K562 (cell line): ENCODE results near the gene SLX9.

Experiments
- BRCA1 ChIP-seq, 2 experiments: fragments of 450-650 bp in 1 of 2; sonication (generic) in 1 of 2; formaldehyde crosslinking in 1 of 2; IDR thresholded peaks; 2 replicates each; pipeline versions ENCODE4 v1.5.0 to v1.6.1; 2017 to 2020; ENCODE audit warnings: mild to moderate bottlenecking in 1 of 2, missing genetic modification reagents in 1 of 2
- EHMT2 ChIP-seq: fragments of 450-650 bp; IDR thresholded peaks from 2 replicates; pipeline ENCODE4 v1.6.1; 2018; ENCODE audit warnings: antibody characterized with exemption
- EP300 ChIP-seq: IDR thresholded peaks from 2 replicates; pipeline ENCODE4 v1.6.1; 2012; ENCODE audit warnings: low read length, improper control_type of control experiment
- POLR2A ChIP-seq: fragments of 450-650 bp; conservative IDR thresholded peaks from 2 replicates; pipeline ENCODE4 v1.6.1; 2016
- SMARCA5 ChIP-seq: fragments of 450-650 bp; IDR thresholded peaks from 2 replicates; pipeline ENCODE4 v1.6.1; 2016
- SMARCC2 ChIP-seq: fragments of 450-650 bp; IDR thresholded peaks from 2 replicates; pipeline ENCODE4 v1.6.1; 2017; ENCODE audit warnings: antibody characterized with exemption, moderate library complexity, mild to moderate bottlenecking, low read depth
- SRF ChIP-seq, 2 experiments: fragments of 250-450, 450-650 bp in 1 of 2; sonication (Bioruptor Pico) in 1 of 2; sonication (generic) in 1 of 2; formaldehyde crosslinking; IDR thresholded peaks; 2 replicates each; pipeline versions ENCODE4 v1.5.0 to v1.5.1; 2020 to 2022; ENCODE audit warnings: mild to moderate bottlenecking in 1 of 2, missing genetic modification reagents in 1 of 2
- ZFX ChIP-seq: sonication (generic); formaldehyde crosslinking; IDR thresholded peaks from 2 replicates; pipeline ENCODE4 v1.8.0; 2022; ENCODE audit warnings: mild to moderate bottlenecking, missing genetic modification reagents, moderate library complexity
- TF ChIP-seq, protein P1 (sequence below), 2 experiments: fragments of 450-650 bp; IDR thresholded peaks; 2 replicates each; pipeline ENCODE4 v1.6.1; 2016; ENCODE audit warnings: mild to moderate bottlenecking in 2 of 2, borderline replicate concordance in 1 of 2, low read depth in 1 of 2, moderate library complexity in 1 of 2
- TF ChIP-seq, protein P2 (sequence below), 3 experiments: IDR thresholded peaks in 2 of 3; conservative IDR thresholded peaks in 1 of 3; 2 replicates each; pipeline ENCODE4 v1.5.1; 2011 to 2012; ENCODE audit warnings: low read length in 3 of 3, mild to moderate bottlenecking in 3 of 3, control low read depth in 2 of 3, improper control_type of control experiment in 1 of 3, inconsistent platforms in 1 of 3, low read depth in 1 of 3, mixed read lengths in 1 of 3, moderate library complexity in 1 of 3; ENCODE audit not compliant: insufficient read depth in 2 of 3
- TF ChIP-seq, protein P3 (sequence below): sonication (generic); formaldehyde crosslinking; IDR thresholded peaks from 2 replicates; pipeline ENCODE4 v1.8.0; 2022; ENCODE audit warnings: mild to moderate bottlenecking, missing genetic modification reagents
- TF ChIP-seq, protein P4 (sequence below): sonication (generic); formaldehyde crosslinking; IDR thresholded peaks from 2 replicates; pipeline ENCODE4 v1.8.1; 2022; ENCODE audit warnings: missing genetic modification reagents

DNA sequence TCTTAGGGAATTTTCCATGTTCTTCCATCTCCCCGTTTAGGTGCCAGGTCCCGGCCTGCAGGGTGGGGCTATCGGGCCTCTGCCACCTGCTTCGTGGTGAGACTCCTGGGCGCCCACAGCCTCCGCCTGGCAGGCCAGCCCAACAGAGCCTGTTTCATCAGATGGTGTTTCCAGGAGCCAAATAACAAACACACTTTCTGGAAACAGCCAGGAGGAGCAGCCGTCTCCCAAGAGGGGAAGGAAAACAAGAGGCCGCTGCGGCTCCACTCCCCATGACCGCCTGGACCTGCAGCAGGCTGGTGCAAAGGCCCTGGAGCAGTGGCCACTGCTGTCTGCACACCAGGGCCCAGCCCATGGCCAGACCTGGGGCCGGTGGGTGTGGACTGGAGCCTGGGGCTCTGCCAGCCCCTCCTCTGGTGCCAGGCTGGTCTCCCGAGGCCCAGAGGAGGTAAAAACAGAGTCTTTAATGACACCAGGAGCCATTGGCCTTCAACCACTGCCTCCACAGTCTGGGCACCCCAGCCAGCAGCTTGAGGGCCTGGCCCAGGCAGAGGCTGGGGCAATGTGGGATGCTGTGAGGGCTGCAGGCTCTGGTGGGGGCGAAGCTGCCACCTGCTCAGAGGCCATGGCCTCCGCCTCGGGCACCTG lies 55.0 kb downstream of the SLX9 start:
- no peak for TF ChIP-seq SMARCC2
- no peak for TF ChIP-seq BRCA1 (IDR thresholded peaks at IDR 0.05)
- TF ChIP-seq BRCA1 (CRISPR knock-in tag; IDR thresholded peaks at IDR 0.05), result no peak
- TF ChIP-seq SRF (CRISPR knock-in tag; IDR thresholded peaks at IDR 0.05), result no peak
- no peak for TF ChIP-seq ZFX (CRISPR knock-in tag)
- TF ChIP-seq, protein P1, sequence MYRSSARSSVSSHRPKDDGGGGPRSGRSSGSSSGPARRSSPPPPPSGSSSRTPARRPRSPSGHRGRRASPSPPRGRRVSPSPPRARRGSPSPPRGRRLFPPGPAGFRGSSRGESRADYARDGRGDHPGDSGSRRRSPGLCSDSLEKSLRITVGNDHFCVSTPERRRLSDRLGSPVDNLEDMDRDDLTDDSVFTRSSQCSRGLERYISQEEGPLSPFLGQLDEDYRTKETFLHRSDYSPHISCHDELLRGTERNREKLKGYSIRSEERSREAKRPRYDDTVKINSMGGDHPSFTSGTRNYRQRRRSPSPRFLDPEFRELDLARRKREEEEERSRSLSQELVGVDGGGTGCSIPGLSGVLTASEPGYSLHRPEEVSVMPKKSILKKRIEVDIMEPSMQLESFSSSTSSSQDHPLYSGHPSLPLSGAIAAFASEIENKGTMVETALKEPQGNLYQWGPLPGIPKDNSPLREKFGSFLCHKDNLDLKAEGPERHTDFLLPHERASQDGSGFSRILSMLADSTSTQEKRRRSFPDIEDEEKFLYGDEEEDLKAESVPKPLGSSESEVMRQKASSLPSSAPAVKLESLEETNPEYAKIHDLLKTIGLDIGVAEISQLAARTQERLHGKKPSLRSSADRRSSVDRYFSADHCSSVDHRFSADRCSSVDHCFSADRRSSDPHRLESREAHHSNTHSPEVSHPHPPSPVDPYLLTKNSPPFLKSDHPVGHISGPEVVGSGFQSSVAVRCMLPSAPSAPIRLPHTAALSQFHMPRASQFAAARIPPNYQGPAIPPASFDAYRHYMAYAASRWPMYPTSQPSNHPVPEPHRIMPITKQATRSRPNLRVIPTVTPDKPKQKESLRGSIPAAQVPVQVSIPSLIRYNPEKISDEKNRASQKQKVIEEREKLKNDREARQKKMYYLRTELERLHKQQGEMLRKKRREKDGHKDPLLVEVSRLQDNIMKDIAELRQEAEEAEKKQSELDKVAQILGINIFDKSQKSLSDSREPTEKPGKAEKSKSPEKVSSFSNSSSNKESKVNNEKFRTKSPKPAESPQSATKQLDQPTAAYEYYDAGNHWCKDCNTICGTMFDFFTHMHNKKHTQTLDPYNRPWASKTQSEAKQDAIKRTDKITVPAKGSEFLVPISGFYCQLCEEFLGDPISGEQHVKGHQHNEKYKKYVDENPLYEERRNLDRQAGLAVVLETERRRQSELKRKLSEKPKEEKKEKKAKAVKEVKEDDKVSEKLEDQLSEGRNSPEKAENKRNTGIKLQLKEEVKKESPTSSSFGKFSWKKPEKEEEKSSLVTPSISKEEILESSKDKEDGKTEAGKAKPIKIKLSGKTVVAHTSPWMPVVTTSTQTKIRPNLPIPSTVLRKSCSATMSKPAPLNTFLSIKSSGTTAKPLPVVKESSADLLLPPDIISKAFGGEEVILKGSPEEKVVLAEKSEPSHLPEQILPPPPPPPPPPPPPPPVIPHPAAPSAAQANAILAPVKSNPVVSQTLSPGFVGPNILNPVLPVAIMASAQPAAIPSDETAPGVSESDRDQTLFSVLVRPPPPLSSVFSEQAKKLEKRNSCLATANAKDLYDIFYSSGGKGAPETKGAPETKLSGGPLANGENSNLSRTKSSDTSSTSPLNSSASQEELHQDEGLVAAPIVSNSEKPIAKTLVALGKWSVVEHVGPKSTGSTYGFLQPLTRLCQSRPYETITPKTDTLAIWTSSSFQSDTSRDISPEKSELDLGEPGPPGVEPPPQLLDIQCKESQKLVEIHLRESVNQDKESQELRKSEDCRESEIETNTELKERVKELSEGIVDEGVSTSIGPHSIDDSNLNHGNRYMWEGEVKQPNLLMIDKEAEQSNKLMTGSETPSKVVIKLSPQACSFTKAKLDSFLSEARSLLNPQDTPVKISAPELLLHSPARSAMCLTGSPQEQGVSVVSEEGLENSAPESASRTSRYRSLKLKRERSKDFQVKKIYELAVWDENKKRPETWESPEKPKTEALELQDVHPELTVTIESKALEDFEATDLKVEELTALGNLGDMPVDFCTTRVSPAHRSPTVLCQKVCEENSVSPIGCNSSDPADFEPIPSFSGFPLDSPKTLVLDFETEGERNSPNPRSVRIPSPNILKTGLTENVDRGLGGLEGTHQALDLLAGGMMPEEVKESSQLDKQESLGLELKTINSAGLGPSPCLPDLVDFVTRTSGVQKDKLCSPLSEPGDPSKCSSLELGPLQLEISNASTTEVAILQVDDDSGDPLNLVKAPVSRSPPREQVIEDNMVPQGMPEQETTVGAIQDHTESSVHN (IDR thresholded peaks at IDR 0.05; ENCODE audit: borderline replicate concordance in 1 of 2, low read depth in 1 of 2), result no peak
- TF ChIP-seq, protein P2, sequence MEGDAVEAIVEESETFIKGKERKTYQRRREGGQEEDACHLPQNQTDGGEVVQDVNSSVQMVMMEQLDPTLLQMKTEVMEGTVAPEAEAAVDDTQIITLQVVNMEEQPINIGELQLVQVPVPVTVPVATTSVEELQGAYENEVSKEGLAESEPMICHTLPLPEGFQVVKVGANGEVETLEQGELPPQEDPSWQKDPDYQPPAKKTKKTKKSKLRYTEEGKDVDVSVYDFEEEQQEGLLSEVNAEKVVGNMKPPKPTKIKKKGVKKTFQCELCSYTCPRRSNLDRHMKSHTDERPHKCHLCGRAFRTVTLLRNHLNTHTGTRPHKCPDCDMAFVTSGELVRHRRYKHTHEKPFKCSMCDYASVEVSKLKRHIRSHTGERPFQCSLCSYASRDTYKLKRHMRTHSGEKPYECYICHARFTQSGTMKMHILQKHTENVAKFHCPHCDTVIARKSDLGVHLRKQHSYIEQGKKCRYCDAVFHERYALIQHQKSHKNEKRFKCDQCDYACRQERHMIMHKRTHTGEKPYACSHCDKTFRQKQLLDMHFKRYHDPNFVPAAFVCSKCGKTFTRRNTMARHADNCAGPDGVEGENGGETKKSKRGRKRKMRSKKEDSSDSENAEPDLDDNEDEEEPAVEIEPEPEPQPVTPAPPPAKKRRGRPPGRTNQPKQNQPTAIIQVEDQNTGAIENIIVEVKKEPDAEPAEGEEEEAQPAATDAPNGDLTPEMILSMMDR (IDR thresholded peaks at IDR 0.05 in 2 of 3, conservative IDR thresholded peaks at IDR 0.05 in 1 of 3; ENCODE audit: insufficient read depth in 2 of 3, low read depth in 1 of 3, low read length in 3 of 3), result no peak
- TF ChIP-seq, protein P3, sequence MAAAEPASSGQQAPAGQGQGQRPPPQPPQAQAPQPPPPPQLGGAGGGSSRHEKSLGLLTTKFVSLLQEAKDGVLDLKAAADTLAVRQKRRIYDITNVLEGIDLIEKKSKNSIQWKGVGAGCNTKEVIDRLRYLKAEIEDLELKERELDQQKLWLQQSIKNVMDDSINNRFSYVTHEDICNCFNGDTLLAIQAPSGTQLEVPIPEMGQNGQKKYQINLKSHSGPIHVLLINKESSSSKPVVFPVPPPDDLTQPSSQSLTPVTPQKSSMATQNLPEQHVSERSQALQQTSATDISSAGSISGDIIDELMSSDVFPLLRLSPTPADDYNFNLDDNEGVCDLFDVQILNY (CRISPR knock-in tag), result no peak
- no peak for TF ChIP-seq EP300
- TF ChIP-seq EHMT2, result no peak
- no peak for TF ChIP-seq POLR2A
- TF ChIP-seq SMARCA5, result no peak
- TF ChIP-seq, protein P4, sequence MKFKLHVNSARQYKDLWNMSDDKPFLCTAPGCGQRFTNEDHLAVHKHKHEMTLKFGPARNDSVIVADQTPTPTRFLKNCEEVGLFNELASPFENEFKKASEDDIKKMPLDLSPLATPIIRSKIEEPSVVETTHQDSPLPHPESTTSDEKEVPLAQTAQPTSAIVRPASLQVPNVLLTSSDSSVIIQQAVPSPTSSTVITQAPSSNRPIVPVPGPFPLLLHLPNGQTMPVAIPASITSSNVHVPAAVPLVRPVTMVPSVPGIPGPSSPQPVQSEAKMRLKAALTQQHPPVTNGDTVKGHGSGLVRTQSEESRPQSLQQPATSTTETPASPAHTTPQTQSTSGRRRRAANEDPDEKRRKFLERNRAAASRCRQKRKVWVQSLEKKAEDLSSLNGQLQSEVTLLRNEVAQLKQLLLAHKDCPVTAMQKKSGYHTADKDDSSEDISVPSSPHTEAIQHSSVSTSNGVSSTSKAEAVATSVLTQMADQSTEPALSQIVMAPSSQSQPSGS (CRISPR knock-in tag), result no peak
